HCT116 (cell line): Measurements from ENCODE around the gene NDUFAF4.

Experiments used
- EGR1 ChIP-seq: IDR thresholded peaks from 2 replicates; pipeline ENCODE4 v1.6.1; 2012; ENCODE audit warnings: low read depth
- ELF1 ChIP-seq: IDR thresholded peaks from 2 replicates; pipeline ENCODE4 v1.6.1; 2012; ENCODE audit warnings: low read depth, borderline replicate concordance
- EZH2 ChIP-seq: fragments of 200-600 bp; sonication (generic); IDR thresholded peaks from 2 replicates; pipeline ENCODE4 v1.6.1; 2017; ENCODE audit warnings: antibody characterized with exemption, mixed run types
- POLR2A ChIP-seq: IDR thresholded peaks from 2 replicates; pipeline ENCODE4 v1.7.0; 2011; ENCODE audit warnings: borderline replicate concordance; ENCODE audit not compliant: insufficient read depth, insufficient read length; ENCODE audit errors: extremely low read depth
- RAD21 ChIP-seq: IDR thresholded peaks from 2 replicates; pipeline ENCODE4 v1.6.1; 2012; ENCODE audit warnings: low read depth, mild to moderate bottlenecking
- TF ChIP-seq, protein P1 (sequence below), 3 experiments: fragments of 200-600 bp in 1 of 3; sonication (generic) in 1 of 3; IDR thresholded peaks in 2 of 3; conservative IDR thresholded peaks in 1 of 3; 2 replicates each; pipeline ENCODE4 v1.5.1; 2012 to 2017; ENCODE audit warnings: low read depth in 2 of 3, low read length in 2 of 3, antibody characterized with exemption in 1 of 3, borderline replicate concordance in 1 of 3, control low read depth in 1 of 3, mild to moderate bottlenecking in 1 of 3, mixed read lengths in 1 of 3, mixed run types in 1 of 3, moderate library complexity in 1 of 3; ENCODE audit not compliant: insufficient read depth in 1 of 3
- TF ChIP-seq, protein P2 (sequence below): IDR thresholded peaks from 2 replicates; pipeline ENCODE4 v1.6.1; 2012; ENCODE audit warnings: low read depth

DNA sequence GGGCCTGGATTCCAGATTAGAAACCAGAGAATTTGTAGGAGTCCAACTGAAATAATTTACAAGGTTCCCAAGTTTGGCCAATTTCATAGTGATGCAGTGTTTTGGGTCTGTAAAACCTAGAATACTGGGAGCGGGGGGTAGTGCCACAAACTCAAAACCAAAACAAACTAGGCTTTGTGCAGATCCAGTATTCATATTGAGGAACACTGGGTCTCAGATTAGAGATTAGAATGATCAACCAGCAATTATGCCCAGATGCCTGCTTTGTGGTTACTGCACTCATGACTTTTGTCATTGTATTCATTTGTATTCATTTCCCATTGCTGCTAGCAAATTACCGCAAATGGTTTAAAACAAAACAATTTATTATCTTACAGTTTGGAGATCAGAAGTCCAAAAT lies 3.2 kb upstream of the NDUFAF4 start:
- no peak for TF ChIP-seq EZH2
- TF ChIP-seq, protein P1, sequence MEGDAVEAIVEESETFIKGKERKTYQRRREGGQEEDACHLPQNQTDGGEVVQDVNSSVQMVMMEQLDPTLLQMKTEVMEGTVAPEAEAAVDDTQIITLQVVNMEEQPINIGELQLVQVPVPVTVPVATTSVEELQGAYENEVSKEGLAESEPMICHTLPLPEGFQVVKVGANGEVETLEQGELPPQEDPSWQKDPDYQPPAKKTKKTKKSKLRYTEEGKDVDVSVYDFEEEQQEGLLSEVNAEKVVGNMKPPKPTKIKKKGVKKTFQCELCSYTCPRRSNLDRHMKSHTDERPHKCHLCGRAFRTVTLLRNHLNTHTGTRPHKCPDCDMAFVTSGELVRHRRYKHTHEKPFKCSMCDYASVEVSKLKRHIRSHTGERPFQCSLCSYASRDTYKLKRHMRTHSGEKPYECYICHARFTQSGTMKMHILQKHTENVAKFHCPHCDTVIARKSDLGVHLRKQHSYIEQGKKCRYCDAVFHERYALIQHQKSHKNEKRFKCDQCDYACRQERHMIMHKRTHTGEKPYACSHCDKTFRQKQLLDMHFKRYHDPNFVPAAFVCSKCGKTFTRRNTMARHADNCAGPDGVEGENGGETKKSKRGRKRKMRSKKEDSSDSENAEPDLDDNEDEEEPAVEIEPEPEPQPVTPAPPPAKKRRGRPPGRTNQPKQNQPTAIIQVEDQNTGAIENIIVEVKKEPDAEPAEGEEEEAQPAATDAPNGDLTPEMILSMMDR (IDR thresholded peaks at IDR 0.05 in 2 of 3, conservative IDR thresholded peaks at IDR 0.05 in 1 of 3; ENCODE audit: borderline replicate concordance in 1 of 3, insufficient read depth in 1 of 3, low read depth in 2 of 3, low read length in 2 of 3) = no peak
- TF ChIP-seq RAD21 = no peak
- TF ChIP-seq, protein P2, sequence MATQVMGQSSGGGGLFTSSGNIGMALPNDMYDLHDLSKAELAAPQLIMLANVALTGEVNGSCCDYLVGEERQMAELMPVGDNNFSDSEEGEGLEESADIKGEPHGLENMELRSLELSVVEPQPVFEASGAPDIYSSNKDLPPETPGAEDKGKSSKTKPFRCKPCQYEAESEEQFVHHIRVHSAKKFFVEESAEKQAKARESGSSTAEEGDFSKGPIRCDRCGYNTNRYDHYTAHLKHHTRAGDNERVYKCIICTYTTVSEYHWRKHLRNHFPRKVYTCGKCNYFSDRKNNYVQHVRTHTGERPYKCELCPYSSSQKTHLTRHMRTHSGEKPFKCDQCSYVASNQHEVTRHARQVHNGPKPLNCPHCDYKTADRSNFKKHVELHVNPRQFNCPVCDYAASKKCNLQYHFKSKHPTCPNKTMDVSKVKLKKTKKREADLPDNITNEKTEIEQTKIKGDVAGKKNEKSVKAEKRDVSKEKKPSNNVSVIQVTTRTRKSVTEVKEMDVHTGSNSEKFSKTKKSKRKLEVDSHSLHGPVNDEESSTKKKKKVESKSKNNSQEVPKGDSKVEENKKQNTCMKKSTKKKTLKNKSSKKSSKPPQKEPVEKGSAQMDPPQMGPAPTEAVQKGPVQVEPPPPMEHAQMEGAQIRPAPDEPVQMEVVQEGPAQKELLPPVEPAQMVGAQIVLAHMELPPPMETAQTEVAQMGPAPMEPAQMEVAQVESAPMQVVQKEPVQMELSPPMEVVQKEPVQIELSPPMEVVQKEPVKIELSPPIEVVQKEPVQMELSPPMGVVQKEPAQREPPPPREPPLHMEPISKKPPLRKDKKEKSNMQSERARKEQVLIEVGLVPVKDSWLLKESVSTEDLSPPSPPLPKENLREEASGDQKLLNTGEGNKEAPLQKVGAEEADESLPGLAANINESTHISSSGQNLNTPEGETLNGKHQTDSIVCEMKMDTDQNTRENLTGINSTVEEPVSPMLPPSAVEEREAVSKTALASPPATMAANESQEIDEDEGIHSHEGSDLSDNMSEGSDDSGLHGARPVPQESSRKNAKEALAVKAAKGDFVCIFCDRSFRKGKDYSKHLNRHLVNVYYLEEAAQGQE = no peak
- TF ChIP-seq POLR2A = no peak
- no peak for TF ChIP-seq EGR1
- TF ChIP-seq ELF1 = no peak
